Hypothalamus (tissue), 51 donors: ENCODE results near the gene SDHAF1.

ENCODE experiments used
- DNase-seq, 51 donors: peaks; one replicate each; lab custom pipeline; 2025; lab: John Stamatoyannopoulos, UW

SDHAF1 gene

GRCh38 chr19:35986664-35987570 is 8.1 kb upstream of the SDHAF1 start:
- peak in 19 of 51 donors; percentile 8 to 65 (median 31) for DNase-seq

GRCh38 chr19:35987571-35987896 is 7.5 kb upstream of the SDHAF1 start:
- DNase-seq = no peak

GRCh38 chr19:35988824-35989223 is 6.2 kb upstream of the SDHAF1 start:
- no peak for DNase-seq

- no peak for DNase-seq
Observed at GRCh38 chr19:35990156-35990555, 4.8 kb upstream of the SDHAF1 start.

GRCh38 chr19:35990771-35991730 is 3.9 kb upstream of the SDHAF1 start:
- DNase-seq = no peak

- DNase-seq = no peak
Observed at GRCh38 chr19:35991731-35992450, 3.1 kb upstream of the SDHAF1 start.

- no peak for DNase-seq
Observed at GRCh38 chr19:35992907-35993765, 1.9 kb upstream of the SDHAF1 start.

- DNase-seq = peak in 21 of 51 donors; percentile 8 to 50 (median 28)
Observed at GRCh38 chr19:35993923-35994598, 927 bp upstream of the SDHAF1 start.

- DNase-seq = no peak
Observed at GRCh38 chr19:35996777-35997176, 1.8 kb downstream of the SDHAF1 start.

GRCh38 chr19:36001605-36002004 is 6.6 kb downstream of the SDHAF1 start:
- DNase-seq = no peak

GRCh38 chr19:36003284-36003683 is 8.3 kb downstream of the SDHAF1 start:
- no peak for DNase-seq

- DNase-seq = no peak
Observed at GRCh38 chr19:36006955-36007354, 12.0 kb downstream of the SDHAF1 start.

GRCh38 chr19:36008336-36008978 is 13.5 kb downstream of the SDHAF1 start, which contains the start of gene SYNE4:
TSS of gene SYNE4 (minus strand) at chr19:36008813. CDS start at chr19:36008681, 132 bp downstream.
- peak in 9 of 51 donors; percentile 13 to 40 (median 26) for DNase-seq

- DNase-seq = peak in 33 of 51 donors; percentile 7 to 76 (median 48)
Observed at GRCh38 chr19:36009220-36009619, 14.2 kb downstream of the SDHAF1 start.

- DNase-seq = no peak
Observed at GRCh38 chr19:36009633-36010379, 14.8 kb downstream of the SDHAF1 start.

GRCh38 chr19:36010402-36010801 is 15.4 kb downstream of the SDHAF1 start:
- no peak for DNase-seq

- DNase-seq = peak in 1 of 51 donors; percentile 32
Observed at GRCh38 chr19:36013280-36014011, 18.5 kb downstream of the SDHAF1 start.
